ENCODE results near the gene IQCH.

DNA sequence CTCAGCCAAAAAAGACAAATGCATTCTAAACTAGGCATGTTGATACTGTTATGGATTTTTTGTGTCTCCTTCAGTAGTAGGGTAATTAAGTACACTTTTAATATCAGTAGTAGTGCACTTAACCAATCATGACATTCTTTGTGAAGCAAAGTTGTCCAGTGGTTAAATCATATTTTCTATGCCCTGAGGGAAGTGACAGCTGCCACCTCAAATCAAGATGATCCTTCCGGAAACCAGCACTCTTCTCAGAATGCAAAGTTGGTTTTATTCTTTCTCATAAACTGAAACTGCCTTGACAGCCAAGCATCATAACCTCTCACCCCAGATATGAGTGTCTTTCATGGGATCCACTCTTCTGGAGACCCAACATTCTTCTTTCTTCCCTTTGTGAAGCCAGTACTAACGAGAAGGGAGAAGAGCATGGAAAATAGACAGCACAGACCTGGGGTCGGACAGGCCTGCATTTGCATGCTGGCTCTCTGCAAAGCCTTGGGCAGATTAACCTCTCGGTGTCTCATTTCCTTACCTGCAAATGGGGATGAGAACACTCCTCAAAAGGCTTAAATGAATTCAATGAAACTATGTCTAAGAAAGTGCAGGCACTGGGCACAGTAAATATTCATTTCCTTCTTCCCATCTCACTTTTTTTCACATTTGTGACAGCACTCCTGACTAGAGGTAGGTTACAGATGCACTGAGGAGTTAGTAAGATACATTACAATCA is 13.3 kb upstream of the IQCH start:
- no peak for TF ChIP-seq POLR2AphosphoS5 (IDR thresholded peaks at IDR 0.05; ENCODE audit: low read depth, low read length)
- no peak for TF ChIP-seq POLR2A (IDR thresholded peaks at IDR 0.05; ENCODE audit: low read depth, low read length)
- TF ChIP-seq TAF1 (IDR thresholded peaks at IDR 0.05; ENCODE audit: borderline replicate concordance, low read depth, low read length): no peak
